Nephron progenitor cell (in vitro differentiated cells): Measurements from ENCODE around the gene TIMM22.
A peak's percentile ranks its signal among the peaks of the same experiment; 100 is the strongest.

Experiments used
- DNase-seq: peaks from one replicate; pipeline ENCODE4 v3.0.0; 2021
- H3K27ac Mint-ChIP-seq: 2 replicates; pipeline ENCODE4 v1.8.0; 2021; ENCODE audit warnings: mild to moderate bottlenecking, moderate library complexity, mixed read lengths
- H3K27me3 Mint-ChIP-seq: 2 replicates; pipeline ENCODE4 v1.8.0; 2021; ENCODE audit warnings: mild to moderate bottlenecking, low read depth, mixed read lengths; ENCODE audit not compliant: poor library complexity
- H3K36me3 Mint-ChIP-seq: 2 replicates; pipeline ENCODE4 v1.8.0; 2021; ENCODE audit warnings: low read depth, mixed read lengths
- H3K4me1 Mint-ChIP-seq: 2 replicates; pipeline ENCODE4 v1.8.0; 2021; ENCODE audit warnings: mixed read lengths
- H3K4me3 Mint-ChIP-seq: 2 replicates; pipeline ENCODE4 v1.8.0; 2021; ENCODE audit warnings: mild to moderate bottlenecking, moderate library complexity, mixed read lengths
- H3K9me3 Mint-ChIP-seq: 2 replicates; pipeline ENCODE4 v1.8.0; 2021; ENCODE audit warnings: mild to moderate bottlenecking, moderate library complexity, mixed read lengths
- TF ChIP-seq, protein P1 (sequence below): fragments of 200-600 bp; sonication (generic); IDR thresholded peaks from 2 replicates; pipeline ENCODE4 v1.5.0; 2021; ENCODE audit warnings: antibody characterized with exemption

The TIMM22 gene

DNA sequence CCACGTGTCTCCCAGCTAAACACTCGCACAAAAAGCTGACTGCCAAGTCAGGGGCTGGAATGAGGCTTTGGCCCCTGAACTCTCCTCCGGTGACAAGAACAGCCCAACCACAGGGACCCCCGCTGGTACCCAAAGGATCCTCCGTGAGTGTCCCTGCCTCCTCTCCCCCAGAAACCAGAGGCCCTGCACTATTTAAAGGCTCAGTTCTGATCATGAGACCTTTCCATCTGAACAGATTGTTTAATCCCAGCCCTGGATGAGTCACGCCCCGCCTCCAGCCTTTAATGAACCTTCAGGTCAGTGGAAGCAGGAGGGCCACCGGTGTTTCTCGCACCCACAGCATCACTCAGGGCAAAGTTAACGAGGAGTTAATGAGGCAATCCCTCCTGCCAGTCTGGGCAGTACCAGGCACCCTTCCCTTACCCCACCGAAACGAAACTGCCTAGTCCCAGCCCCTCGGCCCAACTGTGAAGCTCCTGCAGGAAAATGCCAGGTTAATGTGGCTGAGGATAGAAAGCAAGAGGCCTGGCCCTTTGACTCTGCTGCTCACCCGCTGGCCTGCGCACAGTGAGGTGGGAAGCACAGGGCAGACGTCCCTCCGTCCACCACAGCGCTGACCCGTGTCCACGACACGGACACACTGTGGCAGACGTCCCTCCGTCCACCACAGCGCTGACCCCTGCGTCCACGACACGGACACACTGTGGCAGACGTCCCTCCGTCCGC, 32.4 kb downstream of the TIMM22 start:
- Mint-ChIP-seq H3K27me3 (peaks cover 9% of the 10 kb centered on the region), H3K4me3 (no peak overlapping the region), H3K36me3 (peaks cover 10% of the 10 kb centered on the region), H3K27ac (peak overlapping the region; percentile 61), H3K4me1 (peaks cover 53% of the 10 kb centered on the region), H3K9me3 (no peaks in the 10 kb centered on the region)
- no peak for DNase-seq
- TF ChIP-seq, protein P1, sequence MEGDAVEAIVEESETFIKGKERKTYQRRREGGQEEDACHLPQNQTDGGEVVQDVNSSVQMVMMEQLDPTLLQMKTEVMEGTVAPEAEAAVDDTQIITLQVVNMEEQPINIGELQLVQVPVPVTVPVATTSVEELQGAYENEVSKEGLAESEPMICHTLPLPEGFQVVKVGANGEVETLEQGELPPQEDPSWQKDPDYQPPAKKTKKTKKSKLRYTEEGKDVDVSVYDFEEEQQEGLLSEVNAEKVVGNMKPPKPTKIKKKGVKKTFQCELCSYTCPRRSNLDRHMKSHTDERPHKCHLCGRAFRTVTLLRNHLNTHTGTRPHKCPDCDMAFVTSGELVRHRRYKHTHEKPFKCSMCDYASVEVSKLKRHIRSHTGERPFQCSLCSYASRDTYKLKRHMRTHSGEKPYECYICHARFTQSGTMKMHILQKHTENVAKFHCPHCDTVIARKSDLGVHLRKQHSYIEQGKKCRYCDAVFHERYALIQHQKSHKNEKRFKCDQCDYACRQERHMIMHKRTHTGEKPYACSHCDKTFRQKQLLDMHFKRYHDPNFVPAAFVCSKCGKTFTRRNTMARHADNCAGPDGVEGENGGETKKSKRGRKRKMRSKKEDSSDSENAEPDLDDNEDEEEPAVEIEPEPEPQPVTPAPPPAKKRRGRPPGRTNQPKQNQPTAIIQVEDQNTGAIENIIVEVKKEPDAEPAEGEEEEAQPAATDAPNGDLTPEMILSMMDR, result no peak

DNA sequence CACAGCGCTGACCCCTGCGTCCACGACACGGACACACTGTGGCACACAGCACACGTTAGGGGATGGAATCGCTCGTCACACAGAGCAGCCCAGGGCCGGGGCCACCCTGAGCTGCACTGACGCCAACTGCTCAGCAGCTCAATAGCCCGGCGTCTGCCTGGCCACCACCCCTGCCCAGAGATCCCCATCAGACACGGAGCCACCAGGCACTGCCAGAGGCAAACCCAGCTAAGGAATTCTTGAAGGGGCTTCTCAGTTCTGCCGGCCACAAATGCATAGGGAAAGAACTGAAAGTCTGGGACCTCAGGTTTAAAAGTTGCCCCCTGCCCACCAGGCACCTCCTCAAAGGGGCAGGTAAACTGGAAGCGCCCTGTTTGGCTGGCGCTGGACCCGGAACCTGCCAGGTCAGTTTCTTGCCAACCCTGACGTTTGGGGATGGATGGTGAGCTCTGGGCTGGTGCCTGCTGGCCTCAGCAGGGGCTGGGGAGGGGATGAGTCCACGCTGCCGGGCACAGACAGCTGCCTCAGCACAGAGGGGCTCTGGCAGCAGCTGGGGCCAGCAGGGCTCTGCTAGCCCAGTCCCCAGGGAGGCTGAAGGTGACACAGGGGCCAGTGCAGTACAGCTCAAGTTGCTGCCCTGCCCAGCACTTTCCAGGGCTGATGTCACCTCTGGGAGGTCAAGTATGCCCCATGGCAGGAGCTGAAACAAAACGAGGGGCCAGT, 33.2 kb downstream of the TIMM22 start:
- Mint-ChIP-seq H3K4me3 (no peak overlapping the region), H3K36me3 (peaks cover 10% of the 10 kb centered on the region), H3K4me1 (peaks cover 59% of the 10 kb centered on the region), H3K27me3 (peaks cover 9% of the 10 kb centered on the region), H3K27ac (no peak overlapping the region), H3K9me3 (no peaks in the 10 kb centered on the region)
- no peak for DNase-seq
- TF ChIP-seq, protein P1, result no peak

GRCh38 chr17:1030684-1031532, 34.0 kb downstream of the TIMM22 start:
- DNase-seq, result no peak
- H3K4me1 Mint-ChIP-seq, result peaks cover 57% of the 10 kb centered on the region
- peaks cover 6% of the 10 kb centered on the region for H3K27me3 Mint-ChIP-seq
- no peaks in the 10 kb centered on the region for H3K9me3 Mint-ChIP-seq
- TF ChIP-seq, protein P1, result no peak
- H3K4me3 Mint-ChIP-seq, result peak overlapping the region; percentile 40
- H3K27ac Mint-ChIP-seq, result no peak overlapping the region
- peaks cover 2% of the 10 kb centered on the region for H3K36me3 Mint-ChIP-seq

DNA sequence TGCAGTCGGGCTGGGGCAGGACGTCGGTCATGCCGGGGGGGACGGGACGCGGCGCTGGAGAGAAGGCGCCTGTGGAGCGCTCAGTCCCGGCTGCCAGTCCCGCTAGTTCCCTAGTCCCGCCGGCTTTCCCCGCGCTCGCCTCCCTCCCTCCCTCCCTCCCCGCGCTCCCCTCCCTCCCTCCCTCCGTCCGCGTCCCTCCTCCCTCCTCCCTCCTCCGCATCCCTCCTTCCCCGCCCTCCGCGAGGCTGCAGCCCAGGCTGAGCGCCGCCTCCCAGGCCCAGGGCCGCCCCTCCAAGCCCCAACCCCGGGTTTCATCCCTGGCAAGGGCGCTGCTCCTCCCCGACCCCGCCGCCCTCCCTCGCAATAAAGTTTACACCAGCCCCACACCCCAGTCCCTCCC, 34.8 kb downstream of the TIMM22 start:
- peak; percentile 75 for DNase-seq
- Mint-ChIP-seq H3K27ac (no peak overlapping the region), H3K4me1 (peaks cover 62% of the 10 kb centered on the region), H3K27me3 (peaks cover 9% of the 10 kb centered on the region), H3K4me3 (no peak overlapping the region), H3K36me3 (no peaks in the 10 kb centered on the region), H3K9me3 (no peaks in the 10 kb centered on the region)
- TF ChIP-seq, protein P1, result no peak

DNA sequence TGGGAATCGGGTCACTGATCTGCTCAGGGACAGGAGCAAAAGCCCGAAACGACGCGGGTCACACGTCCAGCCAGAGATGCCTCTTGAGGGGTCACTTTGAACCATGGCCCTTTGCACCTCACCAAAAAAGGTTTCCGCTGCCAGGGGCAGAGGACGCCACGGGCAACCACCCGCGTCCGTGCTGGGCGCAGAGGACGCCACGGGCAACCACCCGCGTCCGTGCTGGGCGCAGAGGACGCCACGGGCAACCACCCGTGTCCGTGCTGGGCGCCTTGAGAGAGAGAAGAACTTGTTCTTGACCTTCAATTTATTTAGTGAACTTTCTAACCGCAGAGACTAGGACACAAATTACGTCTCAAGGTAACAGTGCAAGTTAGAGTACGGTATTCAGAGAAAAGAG, 35.5 kb downstream of the TIMM22 start:
- DNase-seq, result no peak
- H3K27ac Mint-ChIP-seq, result no peak overlapping the region
- no peaks in the 10 kb centered on the region for H3K36me3 Mint-ChIP-seq
- H3K9me3 Mint-ChIP-seq, result no peaks in the 10 kb centered on the region
- H3K4me3 Mint-ChIP-seq, result no peak overlapping the region
- H3K4me1 Mint-ChIP-seq, result peaks cover 69% of the 10 kb centered on the region
- H3K27me3 Mint-ChIP-seq, result peaks cover 11% of the 10 kb centered on the region
- TF ChIP-seq, protein P1, result no peak
